ENCODE results near the gene ROR1. TPM values are rescaled to one million over a fixed set of nuclear protein-coding genes. Genes with fewer than 3 reads are reported as not detected.

Gene ROR1
- total RNA-seq, 4 donors from 2014 or later: 0.73 to 2.6 (median 1.4) TPM

GRCh38 chr1:64182207-64182606 lies 408.4 kb downstream of the ROR1 start:
- DNase-seq: no peak
- no peak overlapping the region for H3K27ac ChIP-seq
- H3K27me3 ChIP-seq: no peaks in the 10 kb centered on the region
- H3K4me3 ChIP-seq (replicated peaks in 1 of 3): no peak overlapping the region
- WGBS, 2 donors: 85% methylated on average over 2 of the region's 2 CpGs
- H3K4me1 ChIP-seq: no peaks in the 10 kb centered on the region
- intact Hi-C loops (cut with DNase I): no loop called here
- TF ChIP-seq, protein P1, sequence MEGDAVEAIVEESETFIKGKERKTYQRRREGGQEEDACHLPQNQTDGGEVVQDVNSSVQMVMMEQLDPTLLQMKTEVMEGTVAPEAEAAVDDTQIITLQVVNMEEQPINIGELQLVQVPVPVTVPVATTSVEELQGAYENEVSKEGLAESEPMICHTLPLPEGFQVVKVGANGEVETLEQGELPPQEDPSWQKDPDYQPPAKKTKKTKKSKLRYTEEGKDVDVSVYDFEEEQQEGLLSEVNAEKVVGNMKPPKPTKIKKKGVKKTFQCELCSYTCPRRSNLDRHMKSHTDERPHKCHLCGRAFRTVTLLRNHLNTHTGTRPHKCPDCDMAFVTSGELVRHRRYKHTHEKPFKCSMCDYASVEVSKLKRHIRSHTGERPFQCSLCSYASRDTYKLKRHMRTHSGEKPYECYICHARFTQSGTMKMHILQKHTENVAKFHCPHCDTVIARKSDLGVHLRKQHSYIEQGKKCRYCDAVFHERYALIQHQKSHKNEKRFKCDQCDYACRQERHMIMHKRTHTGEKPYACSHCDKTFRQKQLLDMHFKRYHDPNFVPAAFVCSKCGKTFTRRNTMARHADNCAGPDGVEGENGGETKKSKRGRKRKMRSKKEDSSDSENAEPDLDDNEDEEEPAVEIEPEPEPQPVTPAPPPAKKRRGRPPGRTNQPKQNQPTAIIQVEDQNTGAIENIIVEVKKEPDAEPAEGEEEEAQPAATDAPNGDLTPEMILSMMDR (IDR thresholded peaks at IDR 0.05): no peak
- TF ChIP-seq POLR2A (IDR thresholded peaks at IDR 0.05): no peak
- no peaks in the 10 kb centered on the region for H3K9me3 ChIP-seq
- H3K36me3 ChIP-seq: no peaks in the 10 kb centered on the region

DNA sequence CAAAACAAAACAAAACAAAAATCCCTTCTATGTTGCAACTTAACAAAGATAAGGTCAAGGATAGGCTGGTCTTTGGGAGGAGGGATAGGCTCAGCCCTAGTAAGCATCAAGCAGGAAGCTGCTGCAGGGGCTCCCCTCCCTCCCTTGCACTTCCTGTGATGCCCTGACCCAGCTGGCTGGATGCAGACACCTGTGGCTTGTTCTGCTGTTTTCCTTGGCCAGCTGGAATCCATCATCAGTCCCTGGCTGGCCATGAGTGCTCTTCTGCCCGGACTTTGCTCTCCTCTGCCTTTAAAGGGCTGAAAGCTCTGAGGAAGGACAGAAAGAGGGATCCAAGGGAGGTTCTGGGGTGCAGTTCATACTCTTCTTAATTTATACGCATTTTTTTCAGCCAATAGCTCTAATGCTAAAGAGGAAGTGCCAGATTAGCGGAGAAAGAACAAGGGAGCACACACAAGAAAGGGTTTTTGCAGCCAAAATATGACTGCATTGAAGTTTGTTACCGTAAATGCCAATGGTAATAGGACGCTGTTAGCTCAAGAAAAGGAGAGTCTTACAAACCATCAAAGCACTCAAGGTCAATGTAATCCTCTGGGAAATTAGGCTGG lies 409.7 kb downstream of the ROR1 start:
- no peak for DNase-seq
- Histone ChIP-seq H3K27ac (no peak overlapping the region), H3K36me3 (no peaks in the 10 kb centered on the region), H3K4me3 (replicated peaks in 1 of 3) (no peak overlapping the region), H3K27me3 (no peaks in the 10 kb centered on the region), H3K4me1 (no peaks in the 10 kb centered on the region), H3K9me3 (no peaks in the 10 kb centered on the region)
- intact Hi-C loops (cut with DNase I): no loop called here
- no peak for TF ChIP-seq POLR2A (IDR thresholded peaks at IDR 0.05)
- TF ChIP-seq, protein P1 (IDR thresholded peaks at IDR 0.05): no peak
- 75 to 82% methylated on average over 5 of the region's 5 CpGs for WGBS, 2 donors

GRCh38 chr1:64184003-64184440 lies 410.2 kb downstream of the ROR1 start:
- H3K27ac ChIP-seq: no peak overlapping the region
- TF ChIP-seq, protein P1 (IDR thresholded peaks at IDR 0.05): no peak
- TF ChIP-seq POLR2A (IDR thresholded peaks at IDR 0.05): no peak

DNA sequence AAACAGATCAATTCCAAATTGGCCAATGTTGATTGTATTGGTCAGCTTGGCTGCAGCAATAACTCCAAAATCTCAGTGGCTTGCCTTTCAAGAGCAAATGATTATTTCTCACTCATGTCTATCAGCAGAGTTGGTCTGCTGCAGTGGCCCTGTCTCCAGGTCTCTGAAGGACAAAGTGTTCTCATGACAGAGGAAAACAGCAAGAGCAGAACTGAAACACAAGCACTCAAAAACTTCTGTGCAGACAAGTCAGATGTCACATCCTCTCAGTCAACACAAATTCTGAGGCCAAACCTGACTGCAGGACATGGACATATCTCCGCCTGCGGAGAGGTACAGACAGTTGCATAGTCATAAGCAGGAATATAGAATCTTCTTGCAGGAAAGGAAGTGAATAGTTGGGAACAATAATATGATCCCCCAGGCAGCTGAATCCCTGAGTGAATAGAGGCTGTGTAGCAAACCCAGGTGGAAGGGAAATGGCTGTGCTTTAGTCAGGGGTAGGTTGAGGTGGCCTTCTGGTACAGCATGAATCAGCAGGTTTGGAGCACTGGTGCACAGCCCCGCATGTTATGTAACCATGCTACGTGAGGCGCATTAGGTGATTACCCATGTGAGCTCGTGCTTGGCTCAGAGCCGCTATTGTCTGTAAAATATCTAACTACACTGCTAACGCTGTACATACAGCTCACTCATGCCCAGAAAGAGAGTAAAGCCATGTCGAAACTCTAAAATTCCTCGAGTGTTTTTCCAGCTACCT lies 412.5 kb downstream of the ROR1 start:
- no peaks in the 10 kb centered on the region for H3K36me3 ChIP-seq
- no peaks in the 10 kb centered on the region for H3K4me1 ChIP-seq
- DNase-seq: no peak
- WGBS, 2 donors: 83 to 91% methylated on average over 10 of the region's 10 CpGs
- intact Hi-C loops (cut with DNase I): no loop called here
- TF ChIP-seq POLR2A (IDR thresholded peaks at IDR 0.05): no peak
- TF ChIP-seq, protein P1 (IDR thresholded peaks at IDR 0.05): no peak
- no peak overlapping the region for H3K27ac ChIP-seq
- no peak overlapping the region for H3K4me3 ChIP-seq (replicated peaks in 1 of 3)
- H3K9me3 ChIP-seq: no peaks in the 10 kb centered on the region
- no peaks in the 10 kb centered on the region for H3K27me3 ChIP-seq

More at GRCh38 chr1:64184003-64184440, 410.2 kb downstream of the ROR1 start:
- 91 to 93% methylated on average over 5 of the region's 5 CpGs for WGBS, 2 donors
- intact Hi-C loops (cut with DNase I): no loop called here
- no peak for DNase-seq
- Histone ChIP-seq H3K36me3 (no peaks in the 10 kb centered on the region), H3K27me3 (no peaks in the 10 kb centered on the region), H3K4me1 (no peaks in the 10 kb centered on the region), H3K4me3 (replicated peaks in 1 of 3) (no peak overlapping the region), H3K9me3 (no peaks in the 10 kb centered on the region)

- Histone ChIP-seq H3K27me3 (no peaks in the 10 kb centered on the region), H3K4me1 (no peaks in the 10 kb centered on the region), H3K27ac (no peak overlapping the region), H3K36me3 (no peaks in the 10 kb centered on the region), H3K4me3 (replicated peaks in 1 of 3) (no peak overlapping the region), H3K9me3 (no peaks in the 10 kb centered on the region)
- TF ChIP-seq POLR2A (IDR thresholded peaks at IDR 0.05): no peak
- TF ChIP-seq, protein P1 (IDR thresholded peaks at IDR 0.05): no peak
- no peak for DNase-seq
- 70 to 81% methylated on average over 3 to 7 of the region's 7 CpGs for WGBS, 2 donors
- intact Hi-C loops (cut with DNase I): no loop called here
These were observed 413.1 kb downstream of the ROR1 start for GRCh38 chr1:64186898-64187280.

All from thyroid gland (tissue), 4 donors.